IMR-90 (cell line): Measurements from ENCODE around the gene IL4R. TPM values are rescaled to one million over a fixed set of nuclear protein-coding genes. Genes with fewer than 3 reads are reported as not detected.

ENCODE experiments used
- ATAC-seq: fragments of 200-7000 bp; cut with Tn5 transposase; 2 replicates; pipeline ENCODE4 v1.9.1; 2020; ENCODE audit warnings: low read depth, mild to moderate bottlenecking, moderate library complexity
- BruUV-seq: library from RNA; stranded (reverse); fragments of 400-500 nt; replicated peaks from 2 replicates; lab custom pipeline; 2021; lab: Mats Ljungman, UMichigan
- CTCF ChIA-PET: fragments of 300-600 bp; formaldehyde crosslinking; extraction: SDS; loops from one replicate; lab custom pipeline; 2021; ENCODE audit warnings: antibody characterized with exemption; lab: Yijun Ruan, JAX
- POLR2A ChIA-PET: fragments of 300-600 bp; sonication (Branson Sonifier 250); formaldehyde crosslinking; loops from one replicate; lab custom pipeline; 2022; ENCODE audit warnings: antibody characterized with exemption; ENCODE audit not compliant: unreplicated experiment; lab: Charles Lee
- DNase-seq: peaks from one replicate; pipeline ENCODE4 v3.0.0; 2013
- H2AFZ ChIP-seq: replicated peaks from 2 replicates; pipeline ENCODE3; 2013; ENCODE audit warnings: low read length, mild to moderate bottlenecking; ENCODE audit not compliant: poor library complexity
- H2AK5ac ChIP-seq: 2 replicates; pipeline ENCODE4 v1.6.1; 2013; ENCODE audit warnings: low read depth, low read length, inconsistent platforms
- H2AK9ac ChIP-seq: replicated peaks from 2 replicates; pipeline ENCODE3; 2013; ENCODE audit warnings: mild to moderate bottlenecking, low read depth, low read length, moderate library complexity; ENCODE audit not compliant: poor library complexity
- H2BK120ac ChIP-seq: 2 replicates; pipeline ENCODE4 v1.6.1; 2013; ENCODE audit warnings: low read depth, low read length, inconsistent platforms
- H2BK15ac ChIP-seq: 3 replicates; pipeline ENCODE4 v1.6.1; 2013; ENCODE audit warnings: low read depth, low read length, inconsistent platforms
- H2BK20ac ChIP-seq: 2 replicates; pipeline ENCODE4 v1.6.1; 2013; ENCODE audit warnings: low read depth, mild to moderate bottlenecking, inconsistent platforms, low read length, moderate library complexity
- H2BK5ac ChIP-seq: 2 replicates; pipeline ENCODE4 v1.6.1; 2013; ENCODE audit warnings: mild to moderate bottlenecking, low read depth, low read length, inconsistent platforms; ENCODE audit not compliant: poor library complexity, severe bottlenecking
- H3K14ac ChIP-seq: replicated peaks from 2 replicates; pipeline ENCODE4 v1.6.1; 2013; ENCODE audit warnings: low read depth, low read length, inconsistent platforms
- H3K18ac ChIP-seq: 2 replicates; pipeline ENCODE4 v1.6.1; 2013; ENCODE audit warnings: low read depth, low read length, control low read depth
- H3K23ac ChIP-seq: 2 replicates; pipeline ENCODE4 v1.6.1; 2013; ENCODE audit warnings: low read depth, low read length, inconsistent platforms
- H3K27ac ChIP-seq: 2 replicates; pipeline ENCODE4 v1.5.1; 2013; ENCODE audit warnings: mild to moderate bottlenecking, control low read depth, low read length; ENCODE audit not compliant: insufficient read depth
- H3K27me3 ChIP-seq: 2 replicates; pipeline ENCODE4 v1.6.1; 2013; ENCODE audit warnings: low read length; ENCODE audit not compliant: control insufficient read depth, insufficient read depth
- H3K36me3 ChIP-seq: 2 replicates; pipeline ENCODE4 v1.6.1; 2013; ENCODE audit warnings: low read length, mixed read lengths; ENCODE audit not compliant: control insufficient read depth, insufficient read depth
- H3K4ac ChIP-seq: 2 replicates; pipeline ENCODE4 v1.6.1; 2013; ENCODE audit warnings: low read depth, low read length, inconsistent platforms
- H3K4me1 ChIP-seq: 2 replicates; pipeline ENCODE4 v1.6.1; 2013; ENCODE audit warnings: low read length, mixed read lengths; ENCODE audit not compliant: control insufficient read depth, insufficient read depth
- H3K4me2 ChIP-seq: 2 replicates; pipeline ENCODE4 v1.6.1; 2013; ENCODE audit warnings: low read depth, mild to moderate bottlenecking, control low read depth, low read length, moderate library complexity
- H3K4me3 ChIP-seq: 2 replicates; pipeline ENCODE4 v1.5.1; 2013; ENCODE audit warnings: low read depth, mild to moderate bottlenecking, control low read depth, low read length, moderate library complexity; ENCODE audit not compliant: insufficient read depth
- H3K56ac ChIP-seq: 2 replicates; pipeline ENCODE4 v1.6.1; 2013; ENCODE audit warnings: low read length, inconsistent platforms; ENCODE audit not compliant: insufficient read depth; ENCODE audit errors: extremely low read depth
- H3K79me1 ChIP-seq, 2 experiments: 2 replicates each; pipeline ENCODE4 v1.6.1; 2013; ENCODE audit warnings: low read length in 2 of 2, inconsistent platforms in 1 of 2, low read depth in 1 of 2
- H3K9ac ChIP-seq: 2 replicates; pipeline ENCODE4 v1.6.1; 2013; ENCODE audit warnings: low read depth, low read length, control low read depth
- H3K9me1 ChIP-seq: 2 replicates; pipeline ENCODE4 v1.6.1; 2013; ENCODE audit warnings: low read length, inconsistent platforms; ENCODE audit not compliant: insufficient read depth
- H3K9me3 ChIP-seq: 2 replicates; pipeline ENCODE4 v1.6.1; 2013; ENCODE audit warnings: low read length; ENCODE audit not compliant: control insufficient read depth, insufficient read depth
- H4K20me1 ChIP-seq: 2 replicates; pipeline ENCODE4 v1.6.1; 2013; ENCODE audit warnings: low read length, inconsistent platforms; ENCODE audit not compliant: insufficient read depth
- H4K5ac ChIP-seq: 2 replicates; pipeline ENCODE4 v1.6.1; 2013; ENCODE audit warnings: mild to moderate bottlenecking, low read depth, low read length, control low read depth
- H4K8ac ChIP-seq, 2 experiments: 2 replicates each; pipeline ENCODE4 v1.6.1; 2013; ENCODE audit warnings: low read depth in 2 of 2, low read length in 2 of 2, control low read depth in 1 of 2, inconsistent platforms in 1 of 2
- H4K91ac ChIP-seq: 2 replicates; pipeline ENCODE4 v1.6.1; 2013; ENCODE audit warnings: low read depth, low read length, inconsistent platforms; ENCODE audit not compliant: insufficient read depth
- BHLHE40 ChIP-seq: fragments of 150-350 bp; IDR thresholded peaks from 2 replicates; pipeline ENCODE4 v1.6.1; 2016; ENCODE audit warnings: mild to moderate bottlenecking, low read depth, low read length
- CEBPB ChIP-seq: IDR thresholded peaks from 2 replicates; pipeline ENCODE4 v1.6.1; 2012; ENCODE audit warnings: low read depth, low read length, improper control_type of control experiment
- CHD1 ChIP-seq: IDR thresholded peaks from 2 replicates; pipeline ENCODE4 v1.6.1; 2012; ENCODE audit warnings: low read depth, low read length, improper control_type of control experiment
- FOS ChIP-seq: fragments of 150-350 bp; IDR thresholded peaks from 2 replicates; pipeline ENCODE4 v1.6.1; 2016; ENCODE audit warnings: low read depth, low read length
- MAFK ChIP-seq: IDR thresholded peaks from 2 replicates; pipeline ENCODE4 v1.6.1; 2012; ENCODE audit warnings: low read depth, low read length, improper control_type of control experiment
- MAZ ChIP-seq: IDR thresholded peaks from 2 replicates; pipeline ENCODE4 v1.6.1; 2012; ENCODE audit warnings: low read depth, mild to moderate bottlenecking, low read length, improper control_type of control experiment, moderate library complexity, borderline replicate concordance
- MXI1 ChIP-seq: IDR thresholded peaks from 2 replicates; pipeline ENCODE4 v1.6.1; 2012; ENCODE audit warnings: low read depth, mild to moderate bottlenecking, low read length, moderate library complexity, borderline replicate concordance
- NFE2L2 ChIP-seq: fragments of 150-350 bp; IDR thresholded peaks from 2 replicates; pipeline ENCODE4 v1.6.1; 2016; ENCODE audit warnings: low read depth, mild to moderate bottlenecking, low read length
- POLR2A ChIP-seq: IDR thresholded peaks from 2 replicates; pipeline ENCODE4 v1.6.1; 2012; ENCODE audit warnings: mild to moderate bottlenecking, low read depth, low read length
- RAD21 ChIP-seq: IDR thresholded peaks from 2 replicates; pipeline ENCODE4 v1.6.1; 2012; ENCODE audit warnings: low read length, improper control_type of control experiment
- RCOR1 ChIP-seq: IDR thresholded peaks from 2 replicates; pipeline ENCODE4 v1.6.1; 2012; ENCODE audit warnings: mild to moderate bottlenecking, low read length, improper control_type of control experiment; ENCODE audit not compliant: insufficient replicate concordance
- RFX5 ChIP-seq: IDR thresholded peaks from 2 replicates; pipeline ENCODE4 v1.8.0; 2012; ENCODE audit warnings: low read depth, mild to moderate bottlenecking, low read length, moderate library complexity
- SMC3 ChIP-seq: fragments of 150-350 bp; IDR thresholded peaks from 2 replicates; pipeline ENCODE4 v1.6.1; 2016; ENCODE audit warnings: low read depth, mild to moderate bottlenecking, antibody characterized with exemption, low read length, moderate library complexity
- WGBS, 2 experiments: methylation state at CpG; one replicate each; pipeline versions ENCODE4 v1.1.5 to v1.1.7; 2013; ENCODE audit warnings: missing lambda C conversion rate in 2 of 2; ENCODE audit not compliant: insufficient read length in 1 of 2; ENCODE audit errors: extremely low coverage in 2 of 2; 5-methylcytosine and 5-hydroxymethylcytosine counted together
- dilution Hi-C: fragments of 300-500 bp; cut with HindIII; formaldehyde crosslinking; loops from one replicate; pipeline ENCODE4 v1.14.3; 2018; ENCODE audit warnings: low sequenced_read_pairs; ENCODE audit not compliant: unreplicated experiment
- in situ Hi-C: fragments of 300-500 bp; cut with MboI; formaldehyde crosslinking; loops from 3 replicates; pipeline ENCODE4 v1.14.3; 2019; ENCODE audit warnings: low sequenced_read_pairs, inconsistent platforms, mixed read lengths
- intact Hi-C: fragments of 100-400 bp; cut with micrococcal nuclease; formaldehyde crosslinking; loops from 2 replicates; pipeline ENCODE4 v1.10.0; 2022
- polyA plus RNA-seq, 3 experiments: library from polyadenylated mRNA; depleted of rRNA; stranded (reverse); fragments of >200 nt; gene quantifications; 2 replicates each; pipeline ENCODE4 v1.2.3, GENCODE V29; 2012; ENCODE audit warnings: low replicate concordance in 1 of 3
- total RNA-seq: library from RNA; depleted of rRNA; stranded (reverse); fragments of >200 nt; gene quantifications from 2 replicates; pipeline ENCODE4 v1.2.3, GENCODE V29; 2012
- TF ChIP-seq, protein P1 (sequence below): conservative IDR thresholded peaks from 2 replicates; pipeline ENCODE4 v1.5.1; 2012; ENCODE audit warnings: mild to moderate bottlenecking, low read depth, low read length, improper control_type of control experiment
- TF ChIP-seq, protein P2 (sequence below): fragments of 150-350 bp; IDR thresholded peaks from 2 replicates; pipeline ENCODE4 v1.6.1; 2016; ENCODE audit warnings: low read depth, mild to moderate bottlenecking, low read length, moderate library complexity, borderline replicate concordance
- TF ChIP-seq, protein P3 (sequence below): fragments of 150-350 bp; IDR thresholded peaks from 2 replicates; pipeline ENCODE4 v1.6.1; 2017; ENCODE audit warnings: mild to moderate bottlenecking, antibody characterized with exemption, low read length, low read depth

The IL4R gene
- total and polyA plus RNA-seq, 2 of the 4 experiments (the other 2 are of a cell fraction) = 6.3 to 18.7 TPM

DNA sequence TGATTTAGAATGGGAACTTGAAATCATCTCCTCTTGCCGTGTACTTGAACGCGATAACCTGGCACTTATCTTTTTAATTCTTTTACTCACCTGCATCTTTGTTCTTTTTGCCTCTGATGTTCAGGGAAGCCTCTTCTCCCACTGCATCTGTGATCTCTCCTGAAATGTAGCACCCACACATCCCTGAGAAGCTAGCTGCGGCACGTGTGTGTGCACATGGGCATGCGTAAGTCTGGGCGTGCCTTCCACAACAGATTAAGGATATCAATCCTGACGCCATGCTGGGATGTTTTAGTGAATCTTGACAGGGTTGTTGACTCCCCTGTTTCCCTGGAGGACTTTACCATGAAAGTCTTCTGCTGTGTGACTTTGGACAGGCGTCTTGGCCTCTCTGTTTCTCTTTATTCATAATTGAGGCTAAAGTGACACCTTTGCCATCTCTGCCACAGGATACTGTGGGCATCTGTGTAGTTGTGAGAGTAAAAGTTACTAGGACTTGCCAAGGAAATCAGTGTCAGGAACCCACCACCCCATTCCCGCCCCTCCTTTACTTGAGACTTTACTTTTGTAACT is 20.5 kb downstream of the IL4R start:
- no TSS peak for BruUV-seq
- peaks cover 46% of the 10 kb centered on the region for H3K36me3 ChIP-seq
- peak overlapping the region; percentile 86 for H3K23ac ChIP-seq
- H3K4me1 ChIP-seq = peaks cover 27% of the 10 kb centered on the region
- ChIA-PET POLR2A (no interaction called here), CTCF (no interaction called here)
- peak overlapping the region; percentile 70 for H3K27ac ChIP-seq
- intact Hi-C loops (no loop called here), dilution Hi-C loops (no loop called here), in situ Hi-C loops (no loop called here)
- peaks cover 6% of the 10 kb centered on the region; the same call in 1 of the 2 replicates for H4K20me1 ChIP-seq
- peak overlapping the region; percentile 85 for H2BK120ac ChIP-seq
- H2BK15ac ChIP-seq = peak overlapping the region; percentile 35; the same call in 2 of the 3 replicates
- peaks cover 31 to 85% of the 10 kb centered on the region in 2 experiments for H3K79me1 ChIP-seq
- peak overlapping the region; percentile 82 for H4K91ac ChIP-seq
- H3K4me2 ChIP-seq = no peak overlapping the region
- H2AFZ ChIP-seq = no peak overlapping the region
- 100% methylated on average over 3 of the region's 10 CpGs; no CpG with 5 or more reads in 1 of the 2 experiments for WGBS, 2 experiments
- no peak overlapping the region for H3K56ac ChIP-seq
- TF ChIP-seq MXI1 = no peak
- no peak for TF ChIP-seq CEBPB
- TF ChIP-seq, protein P1, sequence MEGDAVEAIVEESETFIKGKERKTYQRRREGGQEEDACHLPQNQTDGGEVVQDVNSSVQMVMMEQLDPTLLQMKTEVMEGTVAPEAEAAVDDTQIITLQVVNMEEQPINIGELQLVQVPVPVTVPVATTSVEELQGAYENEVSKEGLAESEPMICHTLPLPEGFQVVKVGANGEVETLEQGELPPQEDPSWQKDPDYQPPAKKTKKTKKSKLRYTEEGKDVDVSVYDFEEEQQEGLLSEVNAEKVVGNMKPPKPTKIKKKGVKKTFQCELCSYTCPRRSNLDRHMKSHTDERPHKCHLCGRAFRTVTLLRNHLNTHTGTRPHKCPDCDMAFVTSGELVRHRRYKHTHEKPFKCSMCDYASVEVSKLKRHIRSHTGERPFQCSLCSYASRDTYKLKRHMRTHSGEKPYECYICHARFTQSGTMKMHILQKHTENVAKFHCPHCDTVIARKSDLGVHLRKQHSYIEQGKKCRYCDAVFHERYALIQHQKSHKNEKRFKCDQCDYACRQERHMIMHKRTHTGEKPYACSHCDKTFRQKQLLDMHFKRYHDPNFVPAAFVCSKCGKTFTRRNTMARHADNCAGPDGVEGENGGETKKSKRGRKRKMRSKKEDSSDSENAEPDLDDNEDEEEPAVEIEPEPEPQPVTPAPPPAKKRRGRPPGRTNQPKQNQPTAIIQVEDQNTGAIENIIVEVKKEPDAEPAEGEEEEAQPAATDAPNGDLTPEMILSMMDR = no peak
- TF ChIP-seq NFE2L2 = no peak
- TF ChIP-seq BHLHE40 = no peak
- TF ChIP-seq RAD21 = no peak
- no peak for TF ChIP-seq FOS
- TF ChIP-seq CHD1 = no peak
- TF ChIP-seq RFX5 = no peak
- no peak for TF ChIP-seq MAZ
- TF ChIP-seq RCOR1 = no peak
- TF ChIP-seq MAFK = no peak
- TF ChIP-seq, protein P2, sequence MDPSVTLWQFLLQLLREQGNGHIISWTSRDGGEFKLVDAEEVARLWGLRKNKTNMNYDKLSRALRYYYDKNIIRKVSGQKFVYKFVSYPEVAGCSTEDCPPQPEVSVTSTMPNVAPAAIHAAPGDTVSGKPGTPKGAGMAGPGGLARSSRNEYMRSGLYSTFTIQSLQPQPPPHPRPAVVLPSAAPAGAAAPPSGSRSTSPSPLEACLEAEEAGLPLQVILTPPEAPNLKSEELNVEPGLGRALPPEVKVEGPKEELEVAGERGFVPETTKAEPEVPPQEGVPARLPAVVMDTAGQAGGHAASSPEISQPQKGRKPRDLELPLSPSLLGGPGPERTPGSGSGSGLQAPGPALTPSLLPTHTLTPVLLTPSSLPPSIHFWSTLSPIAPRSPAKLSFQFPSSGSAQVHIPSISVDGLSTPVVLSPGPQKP = no peak
- TF ChIP-seq SMC3 = no peak
- TF ChIP-seq, protein P3, sequence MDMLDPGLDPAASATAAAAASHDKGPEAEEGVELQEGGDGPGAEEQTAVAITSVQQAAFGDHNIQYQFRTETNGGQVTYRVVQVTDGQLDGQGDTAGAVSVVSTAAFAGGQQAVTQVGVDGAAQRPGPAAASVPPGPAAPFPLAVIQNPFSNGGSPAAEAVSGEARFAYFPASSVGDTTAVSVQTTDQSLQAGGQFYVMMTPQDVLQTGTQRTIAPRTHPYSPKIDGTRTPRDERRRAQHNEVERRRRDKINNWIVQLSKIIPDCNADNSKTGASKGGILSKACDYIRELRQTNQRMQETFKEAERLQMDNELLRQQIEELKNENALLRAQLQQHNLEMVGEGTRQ = no peak
- TF ChIP-seq POLR2A = no peak
- peak overlapping the region; percentile 61 for H2BK5ac ChIP-seq
- no peaks in the 10 kb centered on the region for H3K9me3 ChIP-seq
- ATAC-seq = no peak
- H4K5ac ChIP-seq = peak overlapping the region; percentile 84
- H2BK20ac ChIP-seq = peak overlapping the region; percentile 94
- H3K4ac ChIP-seq = peak overlapping the region; percentile 95
- H2AK5ac ChIP-seq = peak overlapping the region; percentile 99
- H3K14ac ChIP-seq = peak overlapping the region; percentile 41
- no peak overlapping the region for H2AK9ac ChIP-seq
- no peaks in the 10 kb centered on the region for H3K27me3 ChIP-seq
- peak overlapping the region; percentile 42 for H3K18ac ChIP-seq
- peak overlapping the region; percentile 21; the same call in 1 of the 2 replicates for H3K9ac ChIP-seq
- H3K9me1 ChIP-seq = peaks cover 33% of the 10 kb centered on the region
- H3K4me3 ChIP-seq = no peak overlapping the region
- no peak for DNase-seq
- peak overlapping the region; percentile 67 to 75 for H4K8ac ChIP-seq
